IMR-90 (cell line): ENCODE measurements around the gene RCN1. TPM values are rescaled to one million over a fixed set of nuclear protein-coding genes. Genes with fewer than 3 reads are reported as not detected.

Source experiments
- ATAC-seq: fragments of 200-7000 bp; cut with Tn5 transposase; 2 replicates; pipeline ENCODE4 v1.9.1; 2020; ENCODE audit warnings: low read depth, mild to moderate bottlenecking, moderate library complexity
- BruUV-seq: library from RNA; stranded (reverse); fragments of 400-500 nt; replicated peaks from 2 replicates; lab custom pipeline; 2021; lab: Mats Ljungman, UMichigan
- CTCF ChIA-PET: fragments of 300-600 bp; formaldehyde crosslinking; extraction: SDS; loops from one replicate; lab custom pipeline; 2021; ENCODE audit warnings: antibody characterized with exemption; lab: Yijun Ruan, JAX
- POLR2A ChIA-PET: fragments of 300-600 bp; sonication (Branson Sonifier 250); formaldehyde crosslinking; loops from one replicate; lab custom pipeline; 2022; ENCODE audit warnings: antibody characterized with exemption; ENCODE audit not compliant: unreplicated experiment; lab: Charles Lee
- DNase-seq: peaks from one replicate; pipeline ENCODE4 v3.0.0; 2013
- H2AFZ ChIP-seq: replicated peaks from 2 replicates; pipeline ENCODE3; 2013; ENCODE audit warnings: low read length, mild to moderate bottlenecking; ENCODE audit not compliant: poor library complexity
- H2AK5ac ChIP-seq: 2 replicates; pipeline ENCODE4 v1.6.1; 2013; ENCODE audit warnings: low read depth, low read length, inconsistent platforms
- H2AK9ac ChIP-seq: replicated peaks from 2 replicates; pipeline ENCODE3; 2013; ENCODE audit warnings: mild to moderate bottlenecking, low read depth, low read length, moderate library complexity; ENCODE audit not compliant: poor library complexity
- H2BK120ac ChIP-seq: 2 replicates; pipeline ENCODE4 v1.6.1; 2013; ENCODE audit warnings: low read depth, low read length, inconsistent platforms
- H2BK15ac ChIP-seq: 3 replicates; pipeline ENCODE4 v1.6.1; 2013; ENCODE audit warnings: low read depth, low read length, inconsistent platforms
- H2BK20ac ChIP-seq: 2 replicates; pipeline ENCODE4 v1.6.1; 2013; ENCODE audit warnings: low read depth, mild to moderate bottlenecking, inconsistent platforms, low read length, moderate library complexity
- H2BK5ac ChIP-seq: 2 replicates; pipeline ENCODE4 v1.6.1; 2013; ENCODE audit warnings: mild to moderate bottlenecking, low read depth, low read length, inconsistent platforms; ENCODE audit not compliant: poor library complexity, severe bottlenecking
- H3K14ac ChIP-seq: replicated peaks from 2 replicates; pipeline ENCODE4 v1.6.1; 2013; ENCODE audit warnings: low read depth, low read length, inconsistent platforms
- H3K18ac ChIP-seq: 2 replicates; pipeline ENCODE4 v1.6.1; 2013; ENCODE audit warnings: low read depth, low read length, control low read depth
- H3K23ac ChIP-seq: 2 replicates; pipeline ENCODE4 v1.6.1; 2013; ENCODE audit warnings: low read depth, low read length, inconsistent platforms
- H3K27ac ChIP-seq: 2 replicates; pipeline ENCODE4 v1.5.1; 2013; ENCODE audit warnings: mild to moderate bottlenecking, control low read depth, low read length; ENCODE audit not compliant: insufficient read depth
- H3K27me3 ChIP-seq: 2 replicates; pipeline ENCODE4 v1.6.1; 2013; ENCODE audit warnings: low read length; ENCODE audit not compliant: control insufficient read depth, insufficient read depth
- H3K36me3 ChIP-seq: 2 replicates; pipeline ENCODE4 v1.6.1; 2013; ENCODE audit warnings: low read length, mixed read lengths; ENCODE audit not compliant: control insufficient read depth, insufficient read depth
- H3K4ac ChIP-seq: 2 replicates; pipeline ENCODE4 v1.6.1; 2013; ENCODE audit warnings: low read depth, low read length, inconsistent platforms
- H3K4me1 ChIP-seq: 2 replicates; pipeline ENCODE4 v1.6.1; 2013; ENCODE audit warnings: low read length, mixed read lengths; ENCODE audit not compliant: control insufficient read depth, insufficient read depth
- H3K4me2 ChIP-seq: 2 replicates; pipeline ENCODE4 v1.6.1; 2013; ENCODE audit warnings: low read depth, mild to moderate bottlenecking, control low read depth, low read length, moderate library complexity
- H3K4me3 ChIP-seq: 2 replicates; pipeline ENCODE4 v1.5.1; 2013; ENCODE audit warnings: low read depth, mild to moderate bottlenecking, control low read depth, low read length, moderate library complexity; ENCODE audit not compliant: insufficient read depth
- H3K56ac ChIP-seq: 2 replicates; pipeline ENCODE4 v1.6.1; 2013; ENCODE audit warnings: low read length, inconsistent platforms; ENCODE audit not compliant: insufficient read depth; ENCODE audit errors: extremely low read depth
- H3K79me1 ChIP-seq, 2 experiments: 2 replicates each; pipeline ENCODE4 v1.6.1; 2013; ENCODE audit warnings: low read length in 2 of 2, inconsistent platforms in 1 of 2, low read depth in 1 of 2
- H3K9ac ChIP-seq: 2 replicates; pipeline ENCODE4 v1.6.1; 2013; ENCODE audit warnings: low read depth, low read length, control low read depth
- H3K9me1 ChIP-seq: 2 replicates; pipeline ENCODE4 v1.6.1; 2013; ENCODE audit warnings: low read length, inconsistent platforms; ENCODE audit not compliant: insufficient read depth
- H3K9me3 ChIP-seq: 2 replicates; pipeline ENCODE4 v1.6.1; 2013; ENCODE audit warnings: low read length; ENCODE audit not compliant: control insufficient read depth, insufficient read depth
- H4K20me1 ChIP-seq: 2 replicates; pipeline ENCODE4 v1.6.1; 2013; ENCODE audit warnings: low read length, inconsistent platforms; ENCODE audit not compliant: insufficient read depth
- H4K5ac ChIP-seq: 2 replicates; pipeline ENCODE4 v1.6.1; 2013; ENCODE audit warnings: mild to moderate bottlenecking, low read depth, low read length, control low read depth
- H4K8ac ChIP-seq, 2 experiments: 2 replicates each; pipeline ENCODE4 v1.6.1; 2013; ENCODE audit warnings: low read depth in 2 of 2, low read length in 2 of 2, control low read depth in 1 of 2, inconsistent platforms in 1 of 2
- H4K91ac ChIP-seq: 2 replicates; pipeline ENCODE4 v1.6.1; 2013; ENCODE audit warnings: low read depth, low read length, inconsistent platforms; ENCODE audit not compliant: insufficient read depth
- BHLHE40 ChIP-seq: fragments of 150-350 bp; IDR thresholded peaks from 2 replicates; pipeline ENCODE4 v1.6.1; 2016; ENCODE audit warnings: mild to moderate bottlenecking, low read depth, low read length
- CEBPB ChIP-seq: IDR thresholded peaks from 2 replicates; pipeline ENCODE4 v1.6.1; 2012; ENCODE audit warnings: low read depth, low read length, improper control_type of control experiment
- CHD1 ChIP-seq: IDR thresholded peaks from 2 replicates; pipeline ENCODE4 v1.6.1; 2012; ENCODE audit warnings: low read depth, low read length, improper control_type of control experiment
- CTCF ChIP-seq: conservative IDR thresholded peaks from 2 replicates; pipeline ENCODE4 v1.5.1; 2012; ENCODE audit warnings: mild to moderate bottlenecking, low read depth, low read length, improper control_type of control experiment
- ELK1 ChIP-seq: fragments of 150-350 bp; IDR thresholded peaks from 2 replicates; pipeline ENCODE4 v1.6.1; 2016; ENCODE audit warnings: low read depth, mild to moderate bottlenecking, low read length, moderate library complexity, borderline replicate concordance
- FOS ChIP-seq: fragments of 150-350 bp; IDR thresholded peaks from 2 replicates; pipeline ENCODE4 v1.6.1; 2016; ENCODE audit warnings: low read depth, low read length
- MAFK ChIP-seq: IDR thresholded peaks from 2 replicates; pipeline ENCODE4 v1.6.1; 2012; ENCODE audit warnings: low read depth, low read length, improper control_type of control experiment
- MAZ ChIP-seq: IDR thresholded peaks from 2 replicates; pipeline ENCODE4 v1.6.1; 2012; ENCODE audit warnings: low read depth, mild to moderate bottlenecking, low read length, improper control_type of control experiment, moderate library complexity, borderline replicate concordance
- MXI1 ChIP-seq: IDR thresholded peaks from 2 replicates; pipeline ENCODE4 v1.6.1; 2012; ENCODE audit warnings: low read depth, mild to moderate bottlenecking, low read length, moderate library complexity, borderline replicate concordance
- NFE2L2 ChIP-seq: fragments of 150-350 bp; IDR thresholded peaks from 2 replicates; pipeline ENCODE4 v1.6.1; 2016; ENCODE audit warnings: low read depth, mild to moderate bottlenecking, low read length
- POLR2A ChIP-seq: IDR thresholded peaks from 2 replicates; pipeline ENCODE4 v1.6.1; 2012; ENCODE audit warnings: mild to moderate bottlenecking, low read depth, low read length
- RAD21 ChIP-seq: IDR thresholded peaks from 2 replicates; pipeline ENCODE4 v1.6.1; 2012; ENCODE audit warnings: low read length, improper control_type of control experiment
- RCOR1 ChIP-seq: IDR thresholded peaks from 2 replicates; pipeline ENCODE4 v1.6.1; 2012; ENCODE audit warnings: mild to moderate bottlenecking, low read length, improper control_type of control experiment; ENCODE audit not compliant: insufficient replicate concordance
- RFX5 ChIP-seq: IDR thresholded peaks from 2 replicates; pipeline ENCODE4 v1.8.0; 2012; ENCODE audit warnings: low read depth, mild to moderate bottlenecking, low read length, moderate library complexity
- SMC3 ChIP-seq: fragments of 150-350 bp; IDR thresholded peaks from 2 replicates; pipeline ENCODE4 v1.6.1; 2016; ENCODE audit warnings: low read depth, mild to moderate bottlenecking, antibody characterized with exemption, low read length, moderate library complexity
- USF2 ChIP-seq: fragments of 150-350 bp; IDR thresholded peaks from 2 replicates; pipeline ENCODE4 v1.6.1; 2017; ENCODE audit warnings: mild to moderate bottlenecking, antibody characterized with exemption, low read length, low read depth
- WGBS, 2 experiments: methylation state at CpG; one replicate each; pipeline versions ENCODE4 v1.1.5 to v1.1.7; 2013; ENCODE audit warnings: missing lambda C conversion rate in 2 of 2; ENCODE audit not compliant: insufficient read length in 1 of 2; ENCODE audit errors: extremely low coverage in 2 of 2; 5-methylcytosine and 5-hydroxymethylcytosine counted together
- dilution Hi-C: fragments of 300-500 bp; cut with HindIII; formaldehyde crosslinking; loops from one replicate; pipeline ENCODE4 v1.14.3; 2018; ENCODE audit warnings: low sequenced_read_pairs; ENCODE audit not compliant: unreplicated experiment
- in situ Hi-C: fragments of 300-500 bp; cut with MboI; formaldehyde crosslinking; loops from 3 replicates; pipeline ENCODE4 v1.14.3; 2019; ENCODE audit warnings: low sequenced_read_pairs, inconsistent platforms, mixed read lengths
- intact Hi-C: fragments of 100-400 bp; cut with micrococcal nuclease; formaldehyde crosslinking; loops from 2 replicates; pipeline ENCODE4 v1.10.0; 2022
- polyA plus RNA-seq, 3 experiments: library from polyadenylated mRNA; depleted of rRNA; stranded (reverse); fragments of >200 nt; gene quantifications; 2 replicates each; pipeline ENCODE4 v1.2.3, GENCODE V29; 2012; ENCODE audit warnings: low replicate concordance in 1 of 3
- total RNA-seq: library from RNA; depleted of rRNA; stranded (reverse); fragments of >200 nt; gene quantifications from 2 replicates; pipeline ENCODE4 v1.2.3, GENCODE V29; 2012

Gene RCN1
- total and polyA plus RNA-seq, 2 of the 4 experiments (the other 2 are of a cell fraction) = 129 to 193 TPM

- Histone ChIP-seq H3K4ac (no peak overlapping the region), H3K14ac (no peak overlapping the region), H2BK120ac (no peak overlapping the region), H3K4me1 (no peaks in the 10 kb centered on the region), H3K18ac (no peak overlapping the region), H3K9ac (no peak overlapping the region), H3K9me1 (no peaks in the 10 kb centered on the region), H3K23ac (no peak overlapping the region), H4K8ac (no peak overlapping the region), H2BK5ac (no peak overlapping the region), H3K79me1 (no peaks in the 10 kb centered on the region), H3K27ac (no peak overlapping the region), H3K4me2 (no peak overlapping the region), H3K9me3 (peaks cover 2% of the 10 kb centered on the region; the same call in 1 of the 2 replicates), H2AK5ac (no peak overlapping the region), H2AFZ (no peak overlapping the region), H2BK20ac (no peak overlapping the region), H2AK9ac (no peak overlapping the region), H3K56ac (no peak overlapping the region), H2BK15ac (no peak overlapping the region), H3K4me3 (no peak overlapping the region), H4K5ac (no peak overlapping the region), H4K91ac (no peak overlapping the region), H3K36me3 (no peaks in the 10 kb centered on the region), H3K27me3 (peaks cover 38% of the 10 kb centered on the region), H4K20me1 (no peaks in the 10 kb centered on the region)
- in situ Hi-C loops = no loop called here
- ChIA-PET CTCF (no interaction called here), POLR2A (no interaction called here)
- DNase-seq = no peak
- dilution Hi-C loops = no loop called here
- no peak for ATAC-seq
- intact Hi-C loops = no loop called here
- TF ChIP-seq CHD1 (no peak), MXI1 (no peak), NFE2L2 (no peak), MAFK (no peak), SMC3 (no peak), MAZ (no peak), ELK1 (no peak), CTCF (no peak), RAD21 (no peak), POLR2A (no peak), BHLHE40 (no peak), CEBPB (no peak), FOS (no peak), RCOR1 (no peak), RFX5 (no peak), USF2 (no peak)
- no CpG with 5 or more reads among the region's 1 CpG for WGBS, 2 experiments
- BruUV-seq = no TSS peak
Measured at GRCh38 chr11:32043737-32044136, 47.1 kb upstream of the RCN1 start.
